Right lobe of liver (tissue), 4 donors: ENCODE data around the gene CD109.

ENCODE experiments used
- POLR2A ChIP-seq: fragments of 450-650 bp; IDR thresholded peaks from one replicate; pipeline ENCODE4 v1.6.1; 2017; ENCODE audit warnings: antibody characterized with exemption, mild to moderate bottlenecking
- TF ChIP-seq, protein P1 (sequence below), 4 donors: fragments of 200-600 bp in 3 of 4; fragments of 450-650 bp in 1 of 4; IDR thresholded peaks; one replicate each; pipeline versions ENCODE4 v1.5.1 to v1.8.0; 2016 to 2022; ENCODE audit warnings: antibody characterized with exemption in 4 of 4, mild to moderate bottlenecking in 2 of 4
- donor health status: DM: no; HTN: no; CAD: no.
- donor health status: DM: no; HTN: no; CAD: no.
- donor health status: DM: no; HTN: yes; CAD: no.

DNA sequence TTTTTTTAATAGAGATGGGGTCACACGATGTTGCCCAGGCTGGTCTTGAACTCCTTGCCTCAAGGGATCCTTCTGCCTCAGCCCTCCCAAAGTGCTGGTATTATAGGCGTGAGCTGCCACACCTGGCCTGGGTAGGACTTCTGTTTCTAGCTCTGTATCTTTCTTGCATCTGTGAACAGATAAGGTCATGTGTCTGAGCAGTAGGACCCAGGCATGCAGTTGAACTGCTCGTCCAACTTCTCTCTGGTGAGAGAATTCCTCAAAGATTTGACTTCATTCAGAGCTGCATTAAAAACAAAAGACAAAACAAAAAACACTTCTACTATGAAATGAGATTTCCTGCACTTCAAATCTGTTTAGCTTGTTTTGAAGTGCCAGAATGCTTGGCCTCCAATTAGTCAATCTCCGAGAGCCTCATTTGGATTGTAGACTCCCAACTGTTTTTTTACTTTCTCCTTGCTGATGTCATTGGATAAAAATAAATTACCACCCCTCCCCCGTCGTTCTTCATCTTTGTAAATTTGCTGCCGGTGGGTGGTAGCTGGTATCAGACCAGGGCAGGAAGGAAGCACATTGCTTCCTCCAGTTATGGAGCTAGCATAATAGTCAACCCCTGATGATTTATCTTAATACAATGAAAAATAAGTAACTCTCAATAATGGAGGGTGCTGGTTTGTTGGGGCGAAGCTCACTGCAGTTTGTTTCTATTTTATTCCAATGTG lies 17.6 kb downstream of the CD109 start:
- no peak for TF ChIP-seq POLR2A
- TF ChIP-seq, protein P1, sequence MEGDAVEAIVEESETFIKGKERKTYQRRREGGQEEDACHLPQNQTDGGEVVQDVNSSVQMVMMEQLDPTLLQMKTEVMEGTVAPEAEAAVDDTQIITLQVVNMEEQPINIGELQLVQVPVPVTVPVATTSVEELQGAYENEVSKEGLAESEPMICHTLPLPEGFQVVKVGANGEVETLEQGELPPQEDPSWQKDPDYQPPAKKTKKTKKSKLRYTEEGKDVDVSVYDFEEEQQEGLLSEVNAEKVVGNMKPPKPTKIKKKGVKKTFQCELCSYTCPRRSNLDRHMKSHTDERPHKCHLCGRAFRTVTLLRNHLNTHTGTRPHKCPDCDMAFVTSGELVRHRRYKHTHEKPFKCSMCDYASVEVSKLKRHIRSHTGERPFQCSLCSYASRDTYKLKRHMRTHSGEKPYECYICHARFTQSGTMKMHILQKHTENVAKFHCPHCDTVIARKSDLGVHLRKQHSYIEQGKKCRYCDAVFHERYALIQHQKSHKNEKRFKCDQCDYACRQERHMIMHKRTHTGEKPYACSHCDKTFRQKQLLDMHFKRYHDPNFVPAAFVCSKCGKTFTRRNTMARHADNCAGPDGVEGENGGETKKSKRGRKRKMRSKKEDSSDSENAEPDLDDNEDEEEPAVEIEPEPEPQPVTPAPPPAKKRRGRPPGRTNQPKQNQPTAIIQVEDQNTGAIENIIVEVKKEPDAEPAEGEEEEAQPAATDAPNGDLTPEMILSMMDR (IDR thresholded peaks at IDR 0.05) = no peak
